Measurements from ENCODE around the gene CNNM3.

The CNNM3 gene

GRCh38 chr2:96816836-96817702 is 1.0 kb downstream of the CNNM3 start:
- no peak for DNase-seq (ENCODE audit: low read depth in 1 of 2, low spot score in 1 of 2)

GRCh38 chr2:96817882-96818281 is 1.8 kb downstream of the CNNM3 start:
- DNase-seq (ENCODE audit: low read depth in 1 of 2, low spot score in 1 of 2) = no peak

- no peak for DNase-seq (ENCODE audit: low read depth in 1 of 2, low spot score in 1 of 2)
Measured at GRCh38 chr2:96819128-96819875, 3.2 kb downstream of the CNNM3 start.

- DNase-seq (ENCODE audit: low read depth in 1 of 2, low spot score in 1 of 2) = no peak
Measured at GRCh38 chr2:96819876-96820511, 3.9 kb downstream of the CNNM3 start.

GRCh38 chr2:96821113-96821675 is 5.1 kb downstream of the CNNM3 start:
- no peak for DNase-seq (ENCODE audit: low read depth in 1 of 2, low spot score in 1 of 2)

- no peak for DNase-seq (ENCODE audit: low read depth in 1 of 2, low spot score in 1 of 2)
Measured at GRCh38 chr2:96822786-96823185, 6.7 kb downstream of the CNNM3 start.

- no peak for DNase-seq (ENCODE audit: low read depth in 1 of 2, low spot score in 1 of 2)
Measured at GRCh38 chr2:96823198-96823597, 7.1 kb downstream of the CNNM3 start.

- no peak for DNase-seq (ENCODE audit: low read depth in 1 of 2, low spot score in 1 of 2)
Measured at GRCh38 chr2:96824079-96824870, 8.2 kb downstream of the CNNM3 start.

GRCh38 chr2:96825057-96825456 is 9.0 kb downstream of the CNNM3 start:
- no peak for DNase-seq (ENCODE audit: low read depth in 1 of 2, low spot score in 1 of 2)

- DNase-seq (ENCODE audit: low read depth in 1 of 2, low spot score in 1 of 2) = no peak
Measured at GRCh38 chr2:96826546-96827278, 10.6 kb downstream of the CNNM3 start.

GRCh38 chr2:96828436-96828835 is 12.4 kb downstream of the CNNM3 start:
- DNase-seq (ENCODE audit: low read depth in 1 of 2, low spot score in 1 of 2) = no peak

GRCh38 chr2:96828874-96829273 is 12.8 kb downstream of the CNNM3 start:
- DNase-seq (ENCODE audit: low read depth in 1 of 2, low spot score in 1 of 2) = no peak

- no peak for DNase-seq (ENCODE audit: low read depth in 1 of 2, low spot score in 1 of 2)
Measured at GRCh38 chr2:96830044-96830562, 14.0 kb downstream of the CNNM3 start.

GRCh38 chr2:96831679-96832078 is 15.6 kb downstream of the CNNM3 start:
- no peak for DNase-seq (ENCODE audit: low read depth in 1 of 2, low spot score in 1 of 2)

GRCh38 chr2:96832408-96832753 is 16.3 kb downstream of the CNNM3 start:
- no peak for DNase-seq (ENCODE audit: low read depth in 1 of 2, low spot score in 1 of 2)

GRCh38 chr2:96832754-96833507 is 16.9 kb downstream of the CNNM3 start:
- DNase-seq (ENCODE audit: low read depth in 1 of 2, low spot score in 1 of 2) = no peak

GRCh38 chr2:96835830-96836229 is 19.8 kb downstream of the CNNM3 start:
- no peak for DNase-seq (ENCODE audit: low read depth in 1 of 2, low spot score in 1 of 2)

GRCh38 chr2:96837575-96837974 is 21.5 kb downstream of the CNNM3 start:
- DNase-seq (ENCODE audit: low read depth in 1 of 2, low spot score in 1 of 2) = no peak
